Measurements from ENCODE around the gene INPP4A. TPM values are rescaled to one million over a fixed set of nuclear protein-coding genes. Genes with fewer than 3 reads are reported as not detected.

The INPP4A gene
- total and polyA plus RNA-seq, 9 of the 15 experiments (the other 6 are each of a cell fraction or from before 2014, with no cell fraction given), result 1.8 to 15.7 (median 8.3) TPM

- DNase-seq (ENCODE audit: extremely low read depth in 1 of 4, low spot score in 3 of 4) (no peak), ATAC-seq (no peak), FAIRE-seq (no peak)
- H3K4me3 ChIP-seq, result no peak overlapping the region
- no peak overlapping the region for H3K9ac ChIP-seq (ENCODE audit: insufficient read depth in 1 of 2, low read depth in 2 of 2, low read length in 2 of 2)
- no peaks in the 10 kb centered on the region for H3K27me3 ChIP-seq (ENCODE audit: control insufficient read depth in 2 of 2, insufficient read depth in 2 of 2, low read length in 2 of 2)
- no TSS peak for BruUV-seq (replicated peaks)
- H3K4me2 ChIP-seq (ENCODE audit: insufficient read depth, low read length), result no peak overlapping the region
- CTCF ChIA-PET (ENCODE audit: low intra/inter-chr PET ratio), result no interaction called here
- WGBS (ENCODE audit: insufficient coverage, low coverage, missing lambda C conversion rate), result 13% methylated on average over 7 of the region's 7 CpGs
- H2AFZ ChIP-seq (ENCODE audit: low read depth, low read length), result 0 out of 2 replicates have a peak overlapping the region, but pooled peaks have one; percentile 26
- no peak overlapping the region for H3K27ac ChIP-seq (ENCODE audit: extremely low read depth, low read depth, low read length)
- peaks cover 12% of the 10 kb centered on the region for H4K20me1 ChIP-seq (replicated peaks; ENCODE audit: control insufficient read depth, insufficient read depth, low read length)
- intact Hi-C loops (cut with micrococcal nuclease), result no loop called here
- H3K36me3 ChIP-seq (ENCODE audit: control insufficient read depth, insufficient read depth, low read length), result no peaks in the 10 kb centered on the region
- in situ Hi-C loops (cut with MboI), result no loop called here
- H3K79me2 ChIP-seq (ENCODE audit: control insufficient read depth, insufficient read depth, low read length), result peaks cover 19% of the 10 kb centered on the region
- peaks cover 13 to 23% of the 10 kb centered on the region in 2 experiments; a peak in 4 of 5 replicates for H3K4me1 ChIP-seq (replicated peaks in 1 of 2; ENCODE audit: control insufficient read depth in 2 of 2, insufficient read depth in 2 of 2, low read length in 2 of 2)
- POLR2A ChIA-PET, result no interaction called here
- H3K9me3 ChIP-seq (replicated peaks; ENCODE audit: control insufficient read depth, insufficient read depth, low read depth, low read length), result no peaks in the 10 kb centered on the region
- TF ChIP-seq NR2C1 (IDR thresholded peaks at IDR 0.05), result peak; percentile 71
- TF ChIP-seq NR2C1 (tag; IDR thresholded peaks at IDR 0.05), result peak; percentile 85
- TF ChIP-seq CBFA2T3 (IDR thresholded peaks at IDR 0.05), result peak; percentile 57
- no peak for TF ChIP-seq POLR2B (IDR thresholded peaks at IDR 0.05; ENCODE audit: low read depth, partially characterized antibody)
- TF ChIP-seq ZNF41 (CRISPR knock-in tag; conservative IDR thresholded peaks at IDR 0.05), result no peak
- TF ChIP-seq ZNF766 (CRISPR knock-in tag; conservative IDR thresholded peaks at IDR 0.05), result 0 out of 2 replicates have a peak, but pooled peaks have one; percentile 53
- TF ChIP-seq ZNF551 (CRISPR knock-in tag; IDR thresholded peaks at IDR 0.05), result no peak
- TF ChIP-seq, protein P1, sequence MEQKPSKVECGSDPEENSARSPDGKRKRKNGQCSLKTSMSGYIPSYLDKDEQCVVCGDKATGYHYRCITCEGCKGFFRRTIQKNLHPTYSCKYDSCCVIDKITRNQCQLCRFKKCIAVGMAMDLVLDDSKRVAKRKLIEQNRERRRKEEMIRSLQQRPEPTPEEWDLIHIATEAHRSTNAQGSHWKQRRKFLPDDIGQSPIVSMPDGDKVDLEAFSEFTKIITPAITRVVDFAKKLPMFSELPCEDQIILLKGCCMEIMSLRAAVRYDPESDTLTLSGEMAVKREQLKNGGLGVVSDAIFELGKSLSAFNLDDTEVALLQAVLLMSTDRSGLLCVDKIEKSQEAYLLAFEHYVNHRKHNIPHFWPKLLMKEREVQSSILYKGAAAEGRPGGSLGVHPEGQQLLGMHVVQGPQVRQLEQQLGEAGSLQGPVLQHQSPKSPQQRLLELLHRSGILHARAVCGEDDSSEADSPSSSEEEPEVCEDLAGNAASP (IDR thresholded peaks at IDR 0.05), result no peak
- peak; percentile 12; the same call in 1 of the 2 replicates for TF ChIP-seq ZNF316 (IDR thresholded peaks at IDR 0.05)
- TF ChIP-seq, protein P2, sequence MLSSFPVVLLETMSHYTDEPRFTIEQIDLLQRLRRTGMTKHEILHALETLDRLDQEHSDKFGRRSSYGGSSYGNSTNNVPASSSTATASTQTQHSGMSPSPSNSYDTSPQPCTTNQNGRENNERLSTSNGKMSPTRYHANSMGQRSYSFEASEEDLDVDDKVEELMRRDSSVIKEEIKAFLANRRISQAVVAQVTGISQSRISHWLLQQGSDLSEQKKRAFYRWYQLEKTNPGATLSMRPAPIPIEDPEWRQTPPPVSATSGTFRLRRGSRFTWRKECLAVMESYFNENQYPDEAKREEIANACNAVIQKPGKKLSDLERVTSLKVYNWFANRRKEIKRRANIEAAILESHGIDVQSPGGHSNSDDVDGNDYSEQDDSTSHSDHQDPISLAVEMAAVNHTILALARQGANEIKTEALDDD (IDR thresholded peaks at IDR 0.05), result peak; percentile 71; the same call in 1 of the 2 replicates
- TF ChIP-seq TAL1 (IDR thresholded peaks at IDR 0.05), result peak; percentile 43
- no peak for TF ChIP-seq NR2C2 (CRISPR knock-in tag; IDR thresholded peaks at IDR 0.05)
- peak; percentile 50; the same call in 1 of the 2 replicates for TF ChIP-seq NR2C2 (tag; IDR thresholded peaks at IDR 0.05)
- TF ChIP-seq CBFA2T2 (conservative IDR thresholded peaks at IDR 0.05), result peak; percentile 32; the same call in 1 of the 2 replicates
- H3K9me1 ChIP-seq (ENCODE audit: control insufficient read depth, insufficient read depth, low read length), result no peaks in the 10 kb centered on the region
These were observed 2.8 kb upstream of the INPP4A start for GRCh38 chr2:98441706-98442450.
